Urinary bladder (tissue), 4 donors: ENCODE results near the gene SLC43A1. TPM values are rescaled to one million over a fixed set of nuclear protein-coding genes. Genes with fewer than 3 reads are reported as not detected.
"Not testable (repeated sequence)": the region's sequence is repeated elsewhere in the genome, so short reads cannot be mapped to it uniquely, and the experiment has no call there.

Source experiments
- DNase-seq: peaks from one replicate; pipeline ENCODE4 v3.0.0-alpha.2; 2015; ENCODE audit errors: extremely low spot score
- H3K27ac ChIP-seq: one replicate; pipeline ENCODE4 v1.5.1; 2013; ENCODE audit warnings: low read depth, mild to moderate bottlenecking, moderate library complexity
- H3K36me3 ChIP-seq: one replicate; pipeline ENCODE4 v1.6.1; 2013; ENCODE audit warnings: mild to moderate bottlenecking, moderate library complexity; ENCODE audit not compliant: insufficient read depth
- H3K4me1 ChIP-seq: one replicate; pipeline ENCODE4 v1.6.1; 2013; ENCODE audit warnings: mild to moderate bottlenecking, moderate library complexity; ENCODE audit not compliant: insufficient read depth
- H3K4me3 ChIP-seq: one replicate; pipeline ENCODE4 v1.5.1; 2013; ENCODE audit warnings: low read depth, low read length
- WGBS: extraction: QIAGEN DNeasy Blood & Tissue Kit; methylation state at CpG from one replicate; pipeline ENCODE4 v1.1.7; 2013; 5-methylcytosine and 5-hydroxymethylcytosine counted together
- polyA plus RNA-seq: library from polyadenylated mRNA; stranded (reverse); fragments of 200-250 nt; gene quantifications from one replicate; pipeline ENCODE4 v1.2.3, GENCODE V29; 2013
- total RNA-seq: library from RNA; depleted of rRNA; stranded (reverse); fragments of >200 nt; gene quantifications from one replicate; pipeline ENCODE4 v1.2.3, GENCODE V29; 2014
- donor health status: healthy with polysubstance abuse.
- donor health status: healthy.

Gene SLC43A1
- total and polyA plus RNA-seq, 2 donors, result 16.8 to 33.0 TPM

DNA sequence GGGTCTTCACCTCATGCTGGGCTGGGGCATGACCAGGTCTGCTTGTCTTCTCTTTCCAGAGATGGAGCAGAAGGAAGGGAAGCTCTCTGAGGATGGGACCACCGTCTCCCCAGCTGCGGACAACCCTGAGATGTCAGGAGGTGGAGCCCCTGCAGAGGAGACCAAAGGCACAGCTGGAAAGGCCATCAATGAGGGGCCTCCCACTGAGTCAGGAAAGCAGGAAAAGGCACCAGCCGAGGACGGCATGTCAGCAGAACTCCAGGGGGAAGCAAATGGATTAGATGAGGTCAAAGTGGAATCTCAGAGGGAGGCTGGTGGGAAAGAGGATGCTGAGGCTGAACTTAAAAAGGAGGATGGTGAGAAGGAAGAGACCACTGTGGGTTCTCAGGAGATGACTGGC is 27.1 kb upstream of the SLC43A1 start:
- no peak for DNase-seq
- no peaks in the 10 kb centered on the region for H3K4me1 ChIP-seq
- WGBS, result 42% methylated on average over 4 of the region's 4 CpGs
- no peak overlapping the region for H3K4me3 ChIP-seq
- no peak overlapping the region for H3K27ac ChIP-seq
- no peaks in the 10 kb centered on the region for H3K36me3 ChIP-seq

DNA sequence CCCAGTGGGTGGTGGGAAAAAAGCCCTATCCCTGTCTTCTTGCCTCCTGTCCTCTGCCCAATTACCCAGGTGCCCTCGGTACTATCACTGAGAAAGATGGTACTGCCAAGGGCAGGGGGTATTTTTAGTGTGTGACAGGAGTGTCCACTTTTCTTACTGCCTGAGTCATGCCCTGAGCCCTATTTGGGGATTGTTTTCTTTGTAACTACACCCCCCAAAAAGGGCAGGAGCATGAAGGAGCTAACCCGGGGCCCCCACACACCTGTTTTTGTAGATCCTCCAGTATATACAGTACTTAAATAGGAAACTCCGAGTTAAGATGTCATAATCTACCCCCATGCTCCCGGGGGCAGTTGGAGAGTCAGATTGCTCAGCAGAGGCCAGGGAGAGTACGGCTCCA is 25.7 kb upstream of the SLC43A1 start:
- no peak overlapping the region for H3K27ac ChIP-seq
- no peaks in the 10 kb centered on the region for H3K4me1 ChIP-seq
- no peaks in the 10 kb centered on the region for H3K36me3 ChIP-seq
- no peak overlapping the region for H3K4me3 ChIP-seq
- no peak for DNase-seq
- 80% methylated on average over 5 of the region's 5 CpGs for WGBS

DNA sequence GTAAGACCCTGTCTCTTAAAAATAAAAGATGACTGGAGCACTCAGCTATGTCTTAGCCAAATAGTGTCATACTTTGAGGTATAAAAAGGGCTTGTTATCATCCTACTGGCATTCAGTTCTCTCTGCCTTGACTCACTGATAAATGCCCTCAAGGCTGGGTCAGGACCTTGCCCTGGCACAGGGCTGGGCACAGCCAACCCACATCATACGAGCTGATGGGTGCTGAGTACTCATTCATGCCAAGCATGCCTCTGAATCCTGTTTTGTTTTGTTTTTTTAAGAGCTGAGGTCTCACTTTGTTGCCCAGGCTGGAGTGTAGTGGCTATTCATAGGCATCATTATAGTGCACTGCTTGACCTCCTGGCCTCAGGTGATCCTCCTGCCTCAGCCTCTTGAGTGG is 23.8 kb upstream of the SLC43A1 start:
- Histone ChIP-seq H3K4me3 (no peak overlapping the region), H3K36me3 (no peaks in the 10 kb centered on the region), H3K4me1 (no peaks in the 10 kb centered on the region), H3K27ac (no peak overlapping the region)
- 68% methylated on average over 1 of the region's 1 CpG for WGBS
- no peak for DNase-seq

DNA sequence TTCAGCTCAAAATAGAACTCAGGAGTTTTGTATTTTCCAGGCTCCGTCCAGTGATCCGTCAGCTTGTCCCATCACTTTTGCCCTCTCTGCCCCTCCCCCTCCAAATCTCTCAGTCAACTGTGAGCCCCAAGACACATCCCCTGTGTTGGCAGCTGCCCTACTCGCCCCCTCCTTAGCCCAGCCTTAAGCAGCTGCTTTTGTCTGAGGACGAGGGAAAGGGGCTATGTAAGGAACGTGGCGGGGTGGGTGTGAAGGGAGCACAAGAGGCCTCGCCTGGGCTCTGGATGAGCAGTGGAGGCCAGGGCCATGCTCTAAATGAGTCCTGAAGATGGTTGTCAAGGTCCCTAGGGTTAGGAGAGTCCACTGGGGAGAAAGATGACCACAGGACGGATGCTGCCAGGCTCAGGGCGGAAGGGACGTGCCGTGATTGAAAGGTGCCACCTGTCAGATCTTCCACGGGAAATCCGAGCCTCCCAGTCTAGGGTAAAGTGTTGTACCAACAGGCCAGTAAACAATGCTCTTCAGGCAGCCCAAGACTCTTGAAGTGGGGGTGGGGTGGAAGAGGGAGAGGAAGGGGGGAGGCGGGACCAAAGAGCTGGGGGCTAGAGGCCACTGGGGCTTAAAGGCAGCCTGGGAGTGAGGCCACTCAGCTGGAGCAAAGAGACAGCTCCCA is 21.6 kb upstream of the SLC43A1 start, which contains the start of gene SMTNL1:
Gene SMTNL1, plus strand, starts transcription at position 649 of the 673 bp plus-strand sequence. CDS start 5,048 bp downstream, outside the sequence.
- Histone ChIP-seq H3K4me1 (no peaks in the 10 kb centered on the region), H3K4me3 (no peak within 1 kb of the TSS), H3K27ac (no peak within 1 kb of the TSS), H3K36me3 (no peaks in the 10 kb centered on the region)
- no peak for DNase-seq
- WGBS, result 56% methylated on average over 14 of the region's 14 CpGs

DNA sequence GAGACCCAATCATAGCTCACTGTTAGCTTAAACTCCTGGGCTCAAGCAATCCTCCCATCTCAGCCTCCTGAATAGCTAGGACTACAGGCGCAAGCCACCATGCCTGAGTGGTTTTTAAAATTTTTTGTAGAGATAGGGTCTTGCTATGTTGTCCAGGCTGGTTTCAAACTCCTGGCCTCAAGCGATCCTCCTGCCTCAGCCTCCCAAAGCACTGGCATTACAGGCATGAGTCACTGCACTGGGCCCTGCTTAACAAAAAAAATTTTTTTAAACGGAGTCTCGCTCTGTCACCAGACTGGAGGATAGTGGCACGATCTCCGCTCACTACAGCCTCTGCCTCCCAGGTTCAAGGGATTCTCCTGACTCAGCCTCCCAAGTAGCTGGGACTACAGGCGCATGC is 18.9 kb upstream of the SLC43A1 start:
- not testable (repeated sequence) for H3K36me3 ChIP-seq, DNase-seq, H3K4me1 ChIP-seq, H3K27ac ChIP-seq, H3K4me3 ChIP-seq
- WGBS, result 94% methylated on average over 7 of the region's 7 CpGs

DNA sequence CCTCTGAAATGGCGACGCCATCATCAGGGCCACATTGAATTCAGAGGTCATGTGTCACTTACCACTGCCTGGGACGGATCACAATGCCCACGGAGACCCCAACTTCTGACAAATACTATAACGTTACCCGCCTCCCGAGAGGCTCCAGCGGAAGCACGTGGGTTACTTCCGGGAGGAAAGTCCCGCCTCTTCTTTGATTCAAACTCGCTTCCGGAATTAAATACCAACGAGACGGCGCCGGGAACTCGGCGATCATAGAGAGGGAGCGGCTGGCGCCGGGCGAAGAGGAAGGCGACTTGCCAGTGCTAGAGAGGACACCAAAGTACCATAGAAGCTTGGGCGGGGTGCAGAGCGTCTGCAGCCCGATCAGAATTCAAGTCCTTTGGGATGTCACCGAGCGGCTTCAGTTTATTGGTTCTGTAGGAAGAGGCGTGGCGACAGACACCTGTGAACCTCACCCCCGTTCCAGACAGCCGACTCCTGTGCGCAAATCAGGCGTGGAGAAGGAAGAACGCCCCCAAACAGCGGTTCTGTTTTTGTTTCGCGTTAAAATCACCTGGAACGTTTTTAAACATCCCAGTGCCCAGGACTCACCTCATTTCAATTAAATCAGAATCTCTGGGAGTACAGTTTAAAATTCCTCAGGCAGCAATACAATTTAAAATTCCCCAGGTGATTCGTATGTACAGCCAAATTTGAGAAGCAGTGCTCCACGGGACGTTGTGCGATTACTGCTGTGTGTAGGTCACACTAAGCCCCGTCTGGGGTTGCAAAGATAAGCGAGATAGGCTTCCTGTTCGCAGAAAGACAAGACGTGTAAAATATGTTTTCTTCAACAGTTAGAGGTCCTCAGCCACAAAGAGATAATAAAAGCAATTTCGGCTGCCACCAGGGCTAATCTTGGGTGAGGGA is 15.3 kb upstream of the SLC43A1 start, which contains the start of gene TIMM10:
Gene TIMM10, minus strand, starts transcription at position 159 of the 912 bp plus-strand sequence. CDS start 565 bp downstream, outside the sequence.
- under 1% methylated on average over 49 of the region's 49 CpGs for WGBS
- no peaks in the 10 kb centered on the region for H3K36me3 ChIP-seq
- no peak within 1 kb of the TSS for H3K27ac ChIP-seq
- no peaks in the 10 kb centered on the region for H3K4me1 ChIP-seq
- DNase-seq, result peak; percentile 96
- H3K4me3 ChIP-seq, result peak within 1 kb of the TSS; percentile 64

DNA sequence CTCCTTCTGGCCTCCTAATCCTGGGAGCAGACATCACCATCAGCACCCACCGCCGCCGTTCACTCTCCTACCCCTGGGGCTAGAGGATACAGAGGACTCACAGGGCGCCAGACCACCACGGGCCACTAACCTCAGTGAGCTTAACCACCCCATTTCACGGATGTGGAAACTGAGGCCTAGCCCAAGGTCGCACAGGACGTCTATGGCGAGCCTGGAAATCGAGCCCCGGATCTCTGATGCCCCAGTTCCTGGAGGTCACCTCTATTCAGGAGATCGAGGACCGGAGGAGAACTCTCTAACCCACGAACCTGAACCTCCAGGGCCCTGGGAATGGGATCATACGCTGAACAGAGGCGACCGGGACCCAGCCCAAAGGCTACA is 14.7 kb upstream of the SLC43A1 start:
- H3K27ac ChIP-seq, result no peak overlapping the region
- WGBS, result 1% methylated on average over 17 of the region's 17 CpGs
- peak overlapping the region; percentile 64 for H3K4me3 ChIP-seq
- H3K4me1 ChIP-seq, result no peaks in the 10 kb centered on the region
- DNase-seq, result no peak
- no peaks in the 10 kb centered on the region for H3K36me3 ChIP-seq

DNA sequence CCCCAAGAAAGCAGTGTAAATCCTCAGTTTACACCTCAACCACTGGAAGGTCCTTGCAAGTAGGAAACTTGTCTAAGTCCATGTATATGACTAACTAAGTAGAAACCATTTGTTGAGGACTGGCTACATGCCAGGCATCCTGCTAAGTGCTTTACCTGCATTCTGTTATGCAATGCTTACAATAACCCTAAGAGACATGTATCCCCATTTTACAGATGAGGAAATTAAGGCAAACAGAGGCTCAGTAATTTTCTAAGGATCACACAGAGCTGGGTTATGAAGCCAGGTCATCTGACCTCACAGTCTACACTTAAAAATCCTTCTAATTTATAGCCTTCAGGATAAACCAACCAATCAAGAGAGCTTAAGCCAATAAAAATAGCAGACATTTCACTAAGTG is 13.5 kb upstream of the SLC43A1 start:
- Histone ChIP-seq H3K4me1 (no peaks in the 10 kb centered on the region), H3K4me3 (no peak overlapping the region), H3K36me3 (no peaks in the 10 kb centered on the region), H3K27ac (no peak overlapping the region)
- DNase-seq, result no peak

DNA sequence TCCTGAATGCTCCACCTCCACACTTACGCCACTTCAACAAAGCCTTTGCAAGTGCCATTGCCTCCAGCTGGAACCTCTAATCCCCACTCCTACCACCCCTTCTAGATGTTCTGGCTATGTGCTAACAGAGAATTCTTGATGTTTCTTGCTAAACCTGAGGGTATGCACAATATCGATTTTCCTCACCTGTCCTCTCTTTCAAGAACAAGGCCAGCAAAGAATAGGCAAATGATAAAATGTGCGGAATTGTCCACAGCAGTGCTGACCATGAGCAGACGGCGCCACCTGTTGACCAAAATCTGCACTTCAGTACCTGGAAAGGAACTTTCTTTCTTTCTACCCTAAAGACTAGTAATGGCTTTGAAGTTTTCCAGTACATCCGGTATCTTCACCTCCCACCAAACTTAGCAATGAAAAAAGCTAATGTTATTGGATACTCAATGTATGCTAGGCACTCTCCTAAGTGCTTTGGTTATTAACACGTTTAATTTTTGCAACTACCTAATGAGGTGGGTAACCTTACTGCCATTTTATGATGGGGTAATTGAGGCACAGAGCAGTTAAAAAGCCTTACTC is 11.6 kb upstream of the SLC43A1 start:
- no peaks in the 10 kb centered on the region for H3K36me3 ChIP-seq
- H3K4me1 ChIP-seq, result no peaks in the 10 kb centered on the region
- no peak overlapping the region for H3K4me3 ChIP-seq
- no peak for DNase-seq
- WGBS, result 15% methylated on average over 7 of the region's 7 CpGs
- no peak overlapping the region for H3K27ac ChIP-seq

DNA sequence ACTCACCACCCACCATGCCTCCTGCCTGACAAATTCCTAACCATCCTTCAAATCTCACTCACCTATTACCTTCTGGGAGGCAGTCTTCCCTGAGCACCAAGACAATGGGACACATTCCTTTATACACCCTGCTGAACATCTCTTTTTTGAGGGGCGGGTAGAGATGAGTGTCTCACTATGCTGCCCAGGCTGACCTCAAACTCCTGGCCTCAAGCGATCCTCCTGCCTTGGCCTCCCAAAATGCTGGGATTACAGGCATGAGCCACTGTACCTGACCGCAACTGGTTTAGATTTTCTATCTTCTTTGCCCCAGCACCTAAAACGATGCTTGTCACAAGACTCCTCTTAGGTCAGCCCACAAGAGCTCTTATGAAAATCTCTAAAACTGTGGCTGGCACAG is 7.9 kb upstream of the SLC43A1 start:
- Histone ChIP-seq H3K36me3 (no peaks in the 10 kb centered on the region), H3K4me1 (no peaks in the 10 kb centered on the region), H3K27ac (no peak overlapping the region), H3K4me3 (no peak overlapping the region)
- WGBS, result 93% methylated on average over 4 of the region's 4 CpGs
- no peak for DNase-seq

DNA sequence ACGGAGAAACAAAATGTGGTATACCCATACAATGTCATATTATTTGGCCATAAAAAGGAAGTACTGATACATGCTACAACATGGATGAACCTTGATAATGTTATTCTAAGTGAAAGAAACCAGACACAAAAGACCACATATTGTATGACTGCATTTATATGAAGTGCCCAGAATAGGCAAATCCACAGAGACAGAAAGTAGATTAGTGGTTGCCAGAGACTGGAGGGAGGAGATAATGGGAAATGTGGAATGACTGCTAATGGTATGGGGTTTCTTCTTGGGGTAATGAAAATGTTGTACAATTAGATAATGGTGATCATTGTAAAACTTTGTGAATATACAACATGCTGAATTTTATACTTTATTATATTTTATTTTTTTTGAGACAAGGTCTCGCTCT is 5.6 kb upstream of the SLC43A1 start:
- Histone ChIP-seq H3K4me3 (no peak overlapping the region), H3K36me3 (no peaks in the 10 kb centered on the region), H3K27ac (no peak overlapping the region), H3K4me1 (no peaks in the 10 kb centered on the region)
- 89% methylated on average over 2 of the region's 2 CpGs for WGBS
- DNase-seq, result no peak

DNA sequence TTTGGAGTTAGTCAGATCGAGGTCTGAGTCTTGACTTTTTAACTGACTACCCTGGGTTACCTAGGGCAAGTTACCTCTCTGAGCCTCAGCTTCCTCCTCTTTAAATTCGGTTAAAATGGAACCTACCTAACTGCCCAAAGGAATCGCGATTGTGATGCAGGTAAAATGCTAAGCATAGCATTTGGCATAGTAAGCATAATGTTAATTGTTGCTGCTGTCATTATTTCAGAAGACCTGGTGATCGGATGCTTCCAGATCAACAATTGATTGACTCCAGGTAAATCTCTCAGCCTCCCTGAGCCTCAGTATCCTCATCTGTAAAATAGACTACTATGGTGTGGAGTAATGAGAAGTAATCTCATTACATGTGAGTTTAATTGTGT is 550 bp upstream of the SLC43A1 start:
- H3K4me1 ChIP-seq, result no peaks in the 10 kb centered on the region
- WGBS, result 21% methylated on average over 5 of the region's 5 CpGs
- DNase-seq, result no peak
- no peak overlapping the region for H3K27ac ChIP-seq
- H3K36me3 ChIP-seq, result no peaks in the 10 kb centered on the region
- peak overlapping the region; percentile 80 for H3K4me3 ChIP-seq

DNA sequence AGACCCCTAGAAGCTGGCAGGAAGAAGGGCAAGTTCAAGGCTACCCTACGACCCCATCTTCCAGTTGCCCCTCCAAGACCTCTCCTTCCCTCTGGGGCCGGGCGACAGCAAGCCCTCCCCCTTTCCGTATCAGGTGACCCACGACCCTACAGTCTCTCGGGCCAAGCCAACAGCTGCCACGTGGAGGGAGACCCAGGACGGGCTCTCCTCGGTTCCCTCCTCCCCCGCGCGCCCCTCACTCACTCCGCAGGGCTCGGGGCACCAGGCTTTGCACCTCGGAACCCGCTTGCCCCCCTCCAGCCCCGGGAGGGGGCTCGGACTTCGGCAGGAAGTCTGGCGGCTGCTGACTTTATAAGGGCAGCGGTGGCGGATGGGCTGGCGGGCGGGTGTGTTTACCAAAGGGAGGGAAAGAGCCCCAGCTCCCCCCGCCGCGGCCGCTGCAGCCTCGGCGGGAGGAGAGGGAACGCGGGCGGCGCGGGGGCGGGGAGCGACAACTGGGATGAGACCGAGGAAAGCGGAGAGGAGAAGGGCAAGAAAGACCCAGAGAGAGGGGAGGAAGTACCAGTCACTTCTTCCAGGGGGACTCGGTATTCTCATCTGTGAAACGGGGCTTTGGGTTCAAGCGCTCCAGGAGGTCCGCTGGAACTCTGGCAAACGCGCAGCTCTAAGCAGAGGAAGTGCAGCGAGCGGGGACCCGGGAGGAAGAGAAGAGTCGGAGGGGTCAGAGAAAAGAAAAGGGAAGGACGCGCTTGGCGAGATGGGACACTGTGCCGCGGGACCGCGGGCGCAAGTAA is 767 bp downstream of the SLC43A1 start:
- no peak for DNase-seq
- Histone ChIP-seq H3K27ac (peak overlapping the region; percentile 44), H3K4me3 (peak overlapping the region; percentile 80), H3K36me3 (no peaks in the 10 kb centered on the region), H3K4me1 (no peaks in the 10 kb centered on the region)
- under 1% methylated on average over 57 of the region's 57 CpGs for whole genome bisulfite sequencing
